GM06990 (cell line): ENCODE results near the gene EME1.

Experiments used
- DNase-seq: peaks from one replicate; pipeline ENCODE4 v3.0.0-alpha.2; 2011; ENCODE audit not compliant: insufficient read length; ENCODE audit errors: extremely low read depth
- H3K27me3 ChIP-seq: replicated peaks from 2 replicates; pipeline ENCODE4 v1.6.0; 2011; ENCODE audit warnings: low read length; ENCODE audit not compliant: control insufficient read depth, insufficient read depth
- H3K36me3 ChIP-seq: 2 replicates; pipeline ENCODE4 v1.5.1; 2011; ENCODE audit warnings: low read length; ENCODE audit not compliant: control insufficient read depth, insufficient read depth
- H3K4me3 ChIP-seq: replicated peaks from 2 replicates; pipeline ENCODE4 v1.5.1; 2011; ENCODE audit warnings: low read depth, mild to moderate bottlenecking, control low read depth, low read length
- TF ChIP-seq, protein P1 (sequence below): IDR thresholded peaks from 2 replicates; pipeline ENCODE4 v1.5.1; 2011; ENCODE audit warnings: low read length, control low read depth, mild to moderate bottlenecking, inconsistent platforms; ENCODE audit not compliant: insufficient read depth, poor library complexity, severe bottlenecking

Gene EME1

DNA sequence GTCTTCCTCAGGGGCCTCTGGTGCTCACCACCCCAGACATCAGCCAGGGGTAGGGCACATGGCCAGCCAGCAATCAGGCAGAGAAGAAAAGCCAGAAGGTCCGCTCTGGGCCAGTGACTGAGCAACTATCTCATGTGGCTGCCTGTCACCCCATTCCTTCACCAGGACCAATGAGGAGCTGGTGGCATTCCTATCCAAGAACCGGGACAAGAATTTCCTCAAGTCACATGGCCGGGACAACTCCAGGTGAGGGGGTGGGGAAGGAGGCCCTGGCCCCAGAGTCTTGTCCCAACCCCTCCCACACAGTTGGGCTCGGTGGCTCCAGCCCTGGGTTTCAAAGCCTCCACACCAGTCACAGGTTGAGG, 17.7 kb upstream of the EME1 start:
- peaks cover 29% of the 10 kb centered on the region for H3K36me3 ChIP-seq
- DNase-seq = no peak
- no peaks in the 10 kb centered on the region for H3K27me3 ChIP-seq
- H3K4me3 ChIP-seq = no peak overlapping the region
- TF ChIP-seq, protein P1, sequence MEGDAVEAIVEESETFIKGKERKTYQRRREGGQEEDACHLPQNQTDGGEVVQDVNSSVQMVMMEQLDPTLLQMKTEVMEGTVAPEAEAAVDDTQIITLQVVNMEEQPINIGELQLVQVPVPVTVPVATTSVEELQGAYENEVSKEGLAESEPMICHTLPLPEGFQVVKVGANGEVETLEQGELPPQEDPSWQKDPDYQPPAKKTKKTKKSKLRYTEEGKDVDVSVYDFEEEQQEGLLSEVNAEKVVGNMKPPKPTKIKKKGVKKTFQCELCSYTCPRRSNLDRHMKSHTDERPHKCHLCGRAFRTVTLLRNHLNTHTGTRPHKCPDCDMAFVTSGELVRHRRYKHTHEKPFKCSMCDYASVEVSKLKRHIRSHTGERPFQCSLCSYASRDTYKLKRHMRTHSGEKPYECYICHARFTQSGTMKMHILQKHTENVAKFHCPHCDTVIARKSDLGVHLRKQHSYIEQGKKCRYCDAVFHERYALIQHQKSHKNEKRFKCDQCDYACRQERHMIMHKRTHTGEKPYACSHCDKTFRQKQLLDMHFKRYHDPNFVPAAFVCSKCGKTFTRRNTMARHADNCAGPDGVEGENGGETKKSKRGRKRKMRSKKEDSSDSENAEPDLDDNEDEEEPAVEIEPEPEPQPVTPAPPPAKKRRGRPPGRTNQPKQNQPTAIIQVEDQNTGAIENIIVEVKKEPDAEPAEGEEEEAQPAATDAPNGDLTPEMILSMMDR = no peak

DNA sequence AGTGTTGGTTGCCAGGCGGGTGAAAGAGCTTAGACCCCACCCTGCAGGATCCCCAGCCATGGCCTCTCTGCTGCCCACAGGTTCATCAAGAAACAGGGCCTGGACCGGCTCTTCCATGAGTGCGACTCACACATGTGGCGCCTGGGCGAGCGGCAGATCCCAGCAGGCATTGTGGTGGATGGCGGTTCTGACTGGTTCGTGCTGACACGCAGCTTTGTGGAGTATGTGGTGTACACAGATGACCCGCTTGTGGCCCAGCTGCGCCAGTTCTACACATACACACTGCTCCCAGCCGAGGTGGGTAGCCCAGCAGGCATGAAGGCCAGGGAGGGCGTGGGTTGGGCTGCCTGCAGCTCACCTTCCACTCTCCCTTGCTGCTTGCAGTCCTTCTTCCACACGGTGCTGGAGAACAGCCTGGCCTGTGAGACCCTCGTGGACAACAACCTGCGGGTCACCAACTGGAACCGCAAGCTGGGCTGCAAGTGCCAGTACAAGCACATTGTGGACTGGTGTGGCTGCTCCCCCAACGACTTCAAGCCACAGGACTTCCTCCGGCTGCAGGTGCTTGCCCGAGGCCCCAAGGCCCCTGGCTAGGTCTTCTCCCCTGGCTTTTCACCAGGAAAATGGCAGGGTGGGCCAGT, 17.2 kb upstream of the EME1 start:
- TF ChIP-seq, protein P1 = no peak
- Histone ChIP-seq H3K27me3 (no peaks in the 10 kb centered on the region), H3K4me3 (no peak overlapping the region), H3K36me3 (peaks cover 29% of the 10 kb centered on the region)
- DNase-seq = no peak

DNA sequence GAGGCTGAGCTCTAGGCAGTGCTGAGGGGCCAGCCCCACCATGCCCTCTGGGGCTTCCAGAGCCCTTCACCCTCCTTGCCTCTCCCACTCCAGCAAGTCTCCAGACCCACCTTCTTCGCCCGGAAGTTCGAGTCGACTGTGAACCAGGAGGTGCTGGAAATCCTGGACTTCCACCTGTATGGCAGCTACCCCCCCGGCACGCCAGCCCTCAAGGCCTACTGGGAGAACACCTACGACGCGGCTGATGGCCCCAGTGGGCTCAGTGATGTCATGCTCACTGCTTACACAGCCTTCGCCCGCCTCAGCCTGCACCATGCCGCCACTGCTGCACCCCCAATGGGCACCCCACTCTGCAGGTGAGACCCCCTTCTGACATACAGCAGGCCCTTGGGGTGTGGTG, 16.6 kb upstream of the EME1 start:
- DNase-seq = no peak
- TF ChIP-seq, protein P1 = no peak
- Histone ChIP-seq H3K4me3 (no peak overlapping the region), H3K36me3 (peaks cover 29% of the 10 kb centered on the region), H3K27me3 (no peaks in the 10 kb centered on the region)

DNA sequence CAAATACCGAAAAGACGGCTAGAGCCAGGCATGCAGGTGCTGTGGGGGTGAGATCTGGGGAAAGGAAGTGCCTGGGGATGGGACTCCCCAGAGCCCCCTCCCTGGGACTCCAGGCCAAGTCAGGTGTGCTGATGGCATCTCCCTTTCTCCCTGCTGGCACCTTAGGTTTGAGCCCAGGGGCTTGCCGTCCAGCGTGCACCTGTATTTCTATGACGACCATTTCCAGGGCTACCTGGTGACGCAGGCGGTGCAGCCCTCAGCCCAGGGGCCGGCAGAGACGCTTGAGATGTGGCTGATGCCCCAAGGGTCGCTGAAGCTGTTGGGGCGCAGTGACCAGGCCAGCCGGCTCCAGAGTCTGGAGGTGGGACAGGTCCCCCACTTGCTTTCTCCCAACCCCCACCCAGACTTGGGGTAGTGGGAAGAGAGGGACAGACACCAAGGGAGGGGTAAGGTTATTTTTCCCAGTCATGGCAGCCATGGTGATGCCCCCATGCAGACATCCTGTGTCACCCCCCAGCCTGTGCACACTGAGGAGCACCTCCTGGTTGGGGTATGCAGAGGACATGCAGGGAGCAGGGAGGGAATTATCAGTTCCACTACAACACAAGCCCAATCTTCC, 16.0 kb upstream of the EME1 start:
- no peak for DNase-seq
- no peaks in the 10 kb centered on the region for H3K27me3 ChIP-seq
- TF ChIP-seq, protein P1 = no peak
- H3K4me3 ChIP-seq = no peak overlapping the region
- H3K36me3 ChIP-seq = peaks cover 29% of the 10 kb centered on the region

DNA sequence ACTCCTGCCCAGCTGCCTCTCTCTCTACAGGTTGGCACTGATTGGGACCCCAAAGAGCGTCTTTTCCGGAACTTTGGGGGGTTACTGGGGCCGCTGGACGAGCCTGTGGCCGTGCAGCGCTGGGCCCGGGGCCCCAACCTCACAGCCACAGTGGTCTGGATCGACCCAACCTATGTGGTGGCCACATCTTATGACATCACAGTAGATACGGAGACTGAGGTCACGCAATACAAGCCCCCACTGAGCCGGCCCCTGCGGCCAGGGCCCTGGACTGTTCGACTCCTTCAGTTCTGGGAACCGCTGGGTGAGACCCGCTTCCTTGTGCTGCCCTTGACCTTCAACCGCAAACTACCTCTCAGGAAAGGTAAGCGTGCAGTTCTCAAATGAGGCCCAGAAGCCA, 14.9 kb upstream of the EME1 start:
- no peak for DNase-seq
- Histone ChIP-seq H3K4me3 (no peak overlapping the region), H3K27me3 (no peaks in the 10 kb centered on the region), H3K36me3 (peaks cover 29% of the 10 kb centered on the region)
- TF ChIP-seq, protein P1 = no peak
